Measurements from ENCODE around the gene CLN5.
"Not testable (repeated sequence)": the region's sequence is repeated elsewhere in the genome, so short reads cannot be mapped to it uniquely, and the experiment has no call there.

Gene CLN5

GRCh38 chr13:76991796-76992547 lies at the start of gene CLN5:
TSS of gene CLN5 (plus strand) at chr13:76992081. CDS start at chr13:76992099, 18 bp downstream.
- peak; percentile 92 for DNase-seq

DNA sequence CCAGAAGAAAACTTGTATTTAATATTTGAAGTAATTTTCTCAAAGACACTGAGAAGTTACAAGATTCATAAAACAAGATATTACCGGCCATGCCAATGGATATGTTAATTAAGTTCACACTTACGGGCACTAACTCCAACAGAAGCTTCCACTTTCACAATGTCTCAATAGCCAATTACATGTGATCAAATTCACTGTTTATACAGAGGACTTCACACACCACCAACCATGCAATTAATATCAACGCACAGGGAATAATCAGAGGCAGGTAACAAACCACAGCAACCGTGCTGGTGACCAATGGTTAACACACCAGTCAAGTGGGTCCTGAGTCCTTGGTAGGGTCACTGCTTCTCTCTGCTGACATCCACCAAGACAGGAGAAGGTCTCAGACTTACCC lies 49.5 kb upstream of the CLN5 start:
- no peak for DNase-seq

DNA sequence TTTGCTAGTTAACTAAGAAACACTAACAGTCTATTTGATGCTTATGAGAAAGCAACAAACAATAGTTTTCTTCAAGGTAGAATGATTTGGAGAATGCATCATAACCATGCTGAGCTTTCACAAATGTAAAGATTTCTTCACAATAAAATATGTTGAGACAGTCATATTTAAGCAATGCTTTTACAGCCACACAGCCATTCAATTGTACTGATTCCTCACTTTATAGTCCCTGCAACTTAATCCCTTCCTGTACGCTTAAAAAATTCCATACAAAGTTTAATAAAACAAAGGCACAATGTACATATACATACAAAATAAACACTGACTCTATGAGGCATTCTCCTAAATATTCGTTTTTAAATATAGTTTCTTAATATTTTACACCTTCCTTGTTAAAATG lies 48.2 kb upstream of the CLN5 start:
- DNase-seq = no peak

DNA sequence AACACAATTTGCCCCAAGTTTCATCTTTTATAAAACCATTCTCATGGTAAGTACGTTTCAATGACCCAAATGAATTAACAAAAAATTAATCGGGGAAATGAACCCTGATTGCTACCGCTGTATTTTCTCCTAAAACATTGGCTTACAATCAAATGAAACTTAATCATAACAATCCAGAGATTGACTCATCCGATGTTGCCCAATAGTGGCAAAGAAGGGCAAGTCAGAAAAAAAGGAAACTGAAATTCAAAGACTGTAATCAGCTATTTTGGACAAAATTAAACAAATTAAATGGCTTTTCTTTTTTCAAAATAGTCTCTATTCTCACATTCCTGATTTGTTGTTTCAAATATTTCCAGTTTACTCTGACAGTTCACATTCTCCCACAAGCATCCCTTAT lies 47.4 kb upstream of the CLN5 start:
- no peak for DNase-seq

DNA sequence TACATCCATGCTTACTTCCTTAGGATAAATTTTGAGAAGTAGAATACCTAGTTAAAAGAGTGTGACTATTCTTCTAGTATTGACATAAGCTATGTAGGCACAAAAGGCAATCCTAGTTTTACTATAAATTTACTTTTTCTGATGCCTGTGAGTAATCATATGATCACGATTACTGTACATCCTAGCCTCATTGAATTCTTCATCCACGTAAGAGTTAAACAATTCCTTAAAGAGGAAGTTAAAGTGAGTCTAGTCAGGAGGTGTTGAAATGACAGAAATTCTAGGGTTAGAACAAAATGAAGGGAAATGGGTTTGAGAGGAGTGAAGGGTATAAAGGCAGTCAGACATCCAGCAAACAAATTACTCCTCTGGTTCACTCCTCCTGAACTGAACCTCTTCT lies 43.7 kb upstream of the CLN5 start, which contains the start of gene ACOD1:
TSS of gene ACOD1 (plus strand) at position 363 of the 400 bp plus-strand sequence. CDS start 48 bp downstream, outside the sequence.
- DNase-seq = no peak

DNA sequence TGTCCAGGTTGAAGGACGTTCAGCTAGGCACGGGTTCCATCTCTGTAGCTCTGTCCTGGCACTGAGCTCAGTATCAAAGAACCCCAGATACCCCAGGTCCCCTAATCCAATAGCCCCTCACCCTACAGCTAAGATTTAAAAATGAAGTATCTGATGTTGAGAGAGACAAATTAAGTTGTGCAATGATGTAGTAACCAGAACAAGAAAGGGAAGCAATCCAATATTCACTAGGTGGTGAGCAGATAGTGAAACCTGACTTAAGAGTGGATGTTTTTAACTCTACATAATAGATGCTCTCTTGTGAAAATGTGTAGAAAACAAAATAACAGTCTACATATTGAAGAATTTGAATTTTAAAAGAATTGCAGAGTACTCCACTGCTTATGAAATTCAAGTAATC lies 41.8 kb upstream of the CLN5 start:
- DNase-seq = no peak

DNA sequence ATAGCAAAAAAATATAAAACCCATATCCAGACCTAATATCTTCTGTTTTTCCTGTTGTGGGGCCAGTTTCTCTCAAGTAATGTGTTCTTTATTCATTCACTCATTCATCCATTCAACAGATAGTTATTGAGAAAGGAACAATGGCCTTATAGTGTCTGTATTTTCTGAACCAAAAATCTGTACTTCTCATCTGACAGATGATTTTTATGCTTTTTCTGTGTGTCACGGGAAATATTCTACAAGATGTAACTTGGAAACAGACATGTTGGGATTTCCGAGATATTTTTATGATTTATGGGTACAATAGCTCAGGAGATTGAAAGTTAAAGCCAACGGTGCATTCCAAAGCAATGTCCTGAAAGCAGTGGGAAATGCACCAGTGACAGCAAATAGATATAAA lies 37.9 kb upstream of the CLN5 start:
- no peak for DNase-seq

- no peak for DNase-seq
Observed at GRCh38 chr13:76954538-76954937, 37.3 kb upstream of the CLN5 start.

GRCh38 chr13:76955193-76955592 lies 36.7 kb upstream of the CLN5 start:
- no peak for DNase-seq

- no peak for DNase-seq
Observed at GRCh38 chr13:76955661-76956060, 36.2 kb upstream of the CLN5 start.

DNA sequence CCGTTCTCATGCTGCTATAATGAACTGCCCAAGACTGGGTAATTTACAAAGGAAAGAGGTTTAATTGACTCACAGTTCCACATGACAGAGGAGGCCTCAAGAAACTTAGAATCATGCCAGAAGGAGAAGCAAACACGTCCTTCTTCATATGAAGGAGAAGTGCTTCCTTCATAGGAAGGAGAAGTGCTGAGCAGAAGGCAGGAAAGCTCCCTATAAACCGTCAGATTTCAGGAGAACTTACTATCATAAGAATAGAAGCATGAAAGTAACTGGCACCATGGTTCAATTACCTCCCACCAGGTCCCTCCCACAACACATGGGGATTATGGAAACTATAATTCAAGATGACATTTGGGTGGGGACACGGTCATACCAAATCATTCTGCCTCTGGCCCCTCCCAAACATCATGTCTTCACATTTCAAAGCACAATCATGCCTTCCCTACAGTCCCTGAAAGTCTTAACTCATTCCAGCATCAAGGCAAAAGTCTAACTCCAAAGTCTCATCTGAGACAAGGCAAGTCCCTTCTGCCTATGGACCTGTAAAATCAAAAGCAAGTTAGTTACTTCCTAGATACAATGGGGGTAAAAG lies 32.9 kb upstream of the CLN5 start:
- no peak for DNase-seq

DNA sequence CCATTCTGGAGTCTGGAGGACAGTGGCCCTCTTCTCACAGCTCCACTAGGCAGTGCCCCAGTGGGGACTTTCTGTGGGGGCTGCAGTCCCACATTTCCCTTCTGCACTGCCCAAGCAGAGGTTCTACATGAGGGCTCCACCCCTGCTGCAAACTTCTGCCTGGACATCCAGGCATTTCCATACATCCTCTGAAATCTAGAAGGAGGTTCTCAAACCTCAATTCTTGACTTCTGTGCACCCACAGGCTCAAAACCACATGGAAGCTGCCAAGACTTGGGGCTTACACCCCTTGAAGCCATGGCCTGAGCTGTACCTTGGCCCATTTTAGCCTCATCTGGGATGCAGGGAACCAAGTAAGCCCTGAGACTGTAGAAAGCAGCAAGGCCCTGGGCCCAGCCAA lies 32.1 kb upstream of the CLN5 start:
- not testable (repeated sequence) for DNase-seq

GRCh38 chr13:76965759-76966421 lies 26.0 kb upstream of the CLN5 start:
- DNase-seq = no peak

GRCh38 chr13:76967031-76967430 lies 24.9 kb upstream of the CLN5 start:
- DNase-seq = no peak

- no peak for DNase-seq
Observed at GRCh38 chr13:76968041-76968440, 23.8 kb upstream of the CLN5 start.

GRCh38 chr13:76969488-76970365 lies 22.2 kb upstream of the CLN5 start:
- DNase-seq = no peak

GRCh38 chr13:76971215-76971614 lies 20.7 kb upstream of the CLN5 start:
- DNase-seq = no peak

DNA sequence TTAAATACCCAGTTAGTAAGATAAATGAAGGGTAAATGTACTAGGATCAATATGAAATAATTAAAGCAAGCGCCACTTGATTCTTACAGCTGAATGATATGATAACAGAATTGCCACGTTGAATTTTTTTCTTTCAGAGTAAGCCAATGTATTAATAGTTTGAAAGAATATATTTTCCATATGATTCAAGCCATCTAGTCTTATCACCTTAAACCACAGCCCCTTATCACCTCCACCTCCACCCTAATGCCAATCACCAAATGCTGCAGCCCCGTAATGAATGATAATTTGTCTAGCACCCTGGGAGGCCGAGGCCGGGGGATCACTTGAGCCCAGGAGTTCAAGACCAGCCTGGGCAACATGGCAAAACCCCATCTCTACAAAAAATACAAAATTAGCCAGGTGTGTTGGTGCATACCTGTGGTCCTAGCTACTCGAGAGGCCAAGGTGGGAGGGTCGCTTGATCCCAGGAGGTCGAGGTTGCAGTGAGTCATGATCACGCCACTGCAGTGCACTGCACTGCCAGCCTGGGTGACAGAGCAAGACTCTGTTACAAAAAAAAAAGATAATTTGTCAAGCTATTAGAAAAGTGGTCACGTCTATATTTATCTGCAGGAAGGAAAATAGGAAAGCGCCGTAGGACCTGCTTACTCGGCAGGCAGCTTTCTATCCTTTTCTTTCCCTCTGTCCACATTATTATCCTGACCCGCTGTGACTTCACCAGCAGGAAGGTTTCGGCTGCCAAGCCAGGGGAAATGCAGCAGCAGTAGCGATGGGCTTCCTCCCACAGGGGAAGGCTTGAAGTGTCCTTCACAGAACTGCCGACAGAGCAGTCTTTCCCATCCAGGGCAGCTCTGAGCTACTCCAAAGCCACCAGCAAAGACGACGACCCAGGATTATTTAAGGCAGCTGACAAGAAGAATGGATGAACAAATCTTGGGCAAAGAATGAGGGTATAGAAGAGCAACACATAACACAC lies 19.7 kb upstream of the CLN5 start:
- no peak for DNase-seq

- DNase-seq = no peak
Observed at GRCh38 chr13:76973920-76974617, 17.8 kb upstream of the CLN5 start.

DNA sequence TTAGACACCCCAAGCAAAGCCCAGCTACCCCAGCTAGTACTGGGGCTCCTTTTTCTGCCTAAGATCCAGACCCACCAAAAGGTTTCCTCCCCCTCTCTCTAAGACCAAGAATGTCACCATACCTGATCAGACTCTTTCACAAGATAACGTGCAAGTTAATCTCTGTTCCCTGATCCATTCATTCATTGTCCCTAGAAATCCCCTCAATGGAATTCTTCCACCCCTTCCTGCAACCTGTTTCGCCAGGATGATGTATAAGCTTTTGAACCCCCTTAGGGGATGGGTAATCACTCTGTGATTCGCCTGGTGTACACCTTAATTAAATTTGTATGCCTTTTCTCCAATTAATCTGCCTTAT lies 17.3 kb upstream of the CLN5 start:
- no peak for DNase-seq

DNA sequence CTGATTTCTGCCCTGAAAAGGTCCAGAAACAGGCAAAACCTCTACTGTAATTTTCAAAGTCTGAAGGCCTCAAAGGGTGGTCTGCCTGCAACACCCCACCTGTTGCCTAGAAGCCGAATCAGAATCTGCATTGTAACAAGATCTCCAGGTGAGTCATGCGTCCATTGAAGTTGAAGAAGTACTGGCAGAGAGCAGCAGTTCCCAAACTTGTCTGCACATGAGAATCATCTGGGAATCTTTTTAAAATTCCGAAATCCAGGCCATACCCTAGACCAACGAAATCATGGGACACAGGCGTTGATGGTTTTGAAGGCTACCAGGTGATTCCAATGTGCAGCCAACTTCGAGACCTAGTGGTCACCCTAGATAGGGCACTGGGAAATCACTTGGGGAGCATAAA lies 16.0 kb upstream of the CLN5 start:
- DNase-seq = no peak
